HCT116 (cell line): ENCODE results near the gene ELOB. TPM values are rescaled to one million over a fixed set of nuclear protein-coding genes. Genes with fewer than 3 reads are reported as not detected.

Source experiments
- ATAC-seq: fragments of 200-7000 bp; cut with Tn5 transposase; 2 replicates; pipeline ENCODE4 v1.9.1; 2020; ENCODE audit warnings: mild to moderate bottlenecking, moderate library complexity
- BruUV-seq: library from RNA; stranded (reverse); fragments of 400-500 nt; replicated peaks from 2 replicates; lab custom pipeline; 2021; lab: Mats Ljungman, UMichigan
- CTCF ChIA-PET: fragments of 300-600 bp; sonication (Branson Sonifier 250); formaldehyde crosslinking; loops from one replicate; lab custom pipeline; 2021; ENCODE audit warnings: antibody characterized with exemption; lab: Charles Lee
- POLR2A ChIA-PET: fragments of 300-600, 350-600 bp; sonication (Branson Sonifier 250); formaldehyde crosslinking; loops from one replicate; lab custom pipeline; 2021; ENCODE audit warnings: antibody characterized with exemption; lab: Charles Lee
- RAD21 ChIA-PET, 2 experiments: fragments of 300-600 bp; sonication (Branson Sonifier 250); formaldehyde crosslinking; loops; one replicate each; lab custom pipeline; 2023; ENCODE audit warnings: low total read pairs in 2 of 2; ENCODE audit not compliant: uncharacterized antibody in 2 of 2, unreplicated experiment in 2 of 2, low non-redundant PET in 1 of 2; lab: Charles Lee
- DNase-seq: peaks from one replicate; pipeline ENCODE4 v3.0.0-alpha.2; 2010; ENCODE audit warnings: low read depth, low spot score
- H2AFZ ChIP-seq: fragments of 200-600 bp; shearing (Covaris generic), sonication (generic); 2 replicates; pipeline ENCODE4 v1.6.1; 2017; ENCODE audit warnings: low read depth, mixed run types, mixed read lengths, antibody characterized with exemption, low read length; ENCODE audit not compliant: poor library complexity, severe bottlenecking
- H3K27ac ChIP-seq: 2 replicates; pipeline ENCODE4 v1.5.1; 2012; ENCODE audit warnings: low read depth, low read length
- H3K27me3 ChIP-seq: fragments of 200-600 bp; sonication (generic); 2 replicates; pipeline ENCODE4 v1.6.1; 2016; ENCODE audit warnings: mixed run types, low read length, mixed read lengths; ENCODE audit not compliant: insufficient read depth
- H3K36me3 ChIP-seq, 2 experiments: fragments of 200-500 bp in 1 of 2; fragments of 200-600 bp in 1 of 2; sonication (Bioruptor generic) in 1 of 2; sonication (generic) in 1 of 2; 2 replicates each; pipeline versions ENCODE4 v1.5.1 to v1.6.1; 2014 to 2016; ENCODE audit warnings: low read length in 2 of 2, inconsistent platforms in 1 of 2, mixed read lengths in 1 of 2, mixed run types in 1 of 2; ENCODE audit not compliant: insufficient read depth in 2 of 2, control insufficient read depth in 1 of 2
- H3K4me1 ChIP-seq, 2 experiments: fragments of 200-600 bp in 1 of 2; sonication (generic) in 1 of 2; 2 replicates each; pipeline versions ENCODE4 v1.5.1 to v1.6.1; 2012 to 2017; ENCODE audit warnings: low read length in 2 of 2, inconsistent platforms in 1 of 2, mild to moderate bottlenecking in 1 of 2, mixed read lengths in 1 of 2, mixed run types in 1 of 2, moderate library complexity in 1 of 2; ENCODE audit not compliant: insufficient read depth in 2 of 2, control insufficient read depth in 1 of 2
- H3K4me2 ChIP-seq: fragments of 200-600 bp; sonication (generic); 2 replicates; pipeline ENCODE4 v1.6.1; 2017; ENCODE audit warnings: mixed run types, low read length, mixed read lengths
- H3K4me3 ChIP-seq, 2 experiments: fragments of 200-600 bp in 1 of 2; sonication (generic) in 1 of 2; replicated peaks in 1 of 2; 2 replicates each; pipeline ENCODE4 v1.5.1; 2011 to 2016; ENCODE audit warnings: low read length in 2 of 2, control low read depth in 1 of 2, low read depth in 1 of 2, mild to moderate bottlenecking in 1 of 2, mixed read lengths in 1 of 2, mixed run types in 1 of 2
- H3K79me2 ChIP-seq: fragments of 200-600 bp; sonication (generic); 2 replicates; pipeline ENCODE4 v1.6.1; 2017; ENCODE audit warnings: mild to moderate bottlenecking, mixed run types, low read length, moderate library complexity, mixed read lengths; ENCODE audit not compliant: insufficient read depth
- H3K9ac ChIP-seq: fragments of 200-600 bp; sonication (generic); 2 replicates; pipeline ENCODE4 v1.6.1; 2016; ENCODE audit warnings: low read length, mixed read lengths
- H3K9me2 ChIP-seq: fragments of 200-600 bp; sonication (generic), shearing (Covaris generic); 2 replicates; pipeline ENCODE4 v1.6.1; 2017; ENCODE audit warnings: mixed run types, mild to moderate bottlenecking, moderate library complexity; ENCODE audit not compliant: insufficient read depth
- H3K9me3 ChIP-seq, 2 experiments: fragments of 200-500 bp in 1 of 2; fragments of 200-600 bp in 1 of 2; sonication (Bioruptor generic) in 1 of 2; sonication (generic) in 1 of 2; 2 replicates each; pipeline ENCODE4 v1.6.1; 2014 to 2017; ENCODE audit warnings: low read length in 2 of 2, mixed read lengths in 2 of 2, inconsistent platforms in 1 of 2, low read depth in 1 of 2, mild to moderate bottlenecking in 1 of 2, mixed run types in 1 of 2, moderate library complexity in 1 of 2; ENCODE audit not compliant: control insufficient read depth in 1 of 2, insufficient read depth in 1 of 2
- H4K20me1 ChIP-seq: fragments of 200-600 bp; sonication (generic), shearing (Covaris generic); 2 replicates; pipeline ENCODE4 v1.6.1; 2017; ENCODE audit warnings: mixed run types, mild to moderate bottlenecking, moderate library complexity; ENCODE audit not compliant: insufficient read depth
- CTCF ChIP-seq, 3 experiments: fragments of 200-600 bp in 1 of 3; sonication (generic) in 1 of 3; IDR thresholded peaks in 2 of 3; conservative IDR thresholded peaks in 1 of 3; 2 replicates each; pipeline ENCODE4 v1.5.1; 2012 to 2017; ENCODE audit warnings: low read depth in 2 of 3, low read length in 2 of 3, antibody characterized with exemption in 1 of 3, borderline replicate concordance in 1 of 3, control low read depth in 1 of 3, mild to moderate bottlenecking in 1 of 3, mixed read lengths in 1 of 3, mixed run types in 1 of 3, moderate library complexity in 1 of 3; ENCODE audit not compliant: insufficient read depth in 1 of 3
- TCF7L2 ChIP-seq: IDR thresholded peaks from 2 replicates; pipeline ENCODE4 v1.7.0; 2011; ENCODE audit warnings: borderline replicate concordance, inconsistent platforms; ENCODE audit not compliant: insufficient read depth, insufficient read length; ENCODE audit errors: extremely low read depth
- intact Hi-C: fragments of 100-400 bp; cut with micrococcal nuclease; formaldehyde crosslinking; loops from 2 replicates; pipeline ENCODE4 v1.10.0; 2022
- total RNA-seq: library from RNA; stranded (reverse); gene quantifications from one replicate; pipeline ENCODE4 v1.2.1, GENCODE V29; 2021; ENCODE audit not compliant: unreplicated experiment

ELOB gene
- total RNA-seq, 1 experiment from 2014 or later, result 239 TPM

GRCh38 chr16:2785101-2785991 is 8.3 kb upstream of the ELOB start:
- TF ChIP-seq TCF7L2 (no peak), CTCF (IDR thresholded peaks at IDR 0.05 in 2 of 3, conservative IDR thresholded peaks at IDR 0.05 in 1 of 3; ENCODE audit: borderline replicate concordance in 1 of 3, insufficient read depth in 1 of 3, low read depth in 2 of 3, low read length in 2 of 3) (peak in 2 of 3 experiments; percentile 43 to 52; a peak in 4 of 6 replicates)
- TF ChIP-seq, all 23 proteins: peak for 1
- ATAC-seq (peak; percentile 68), DNase-seq (no peak)
- Histone ChIP-seq H2AFZ (no peak overlapping the region), H3K9me2 (no peaks in the 10 kb centered on the region), H3K4me3 (no peak overlapping the region), H3K27ac (no peak overlapping the region; the same call in 1 of the 2 replicates), H3K9ac (no peak overlapping the region), H3K36me3 (no peaks in the 10 kb centered on the region), H3K9me3 (no peaks in the 10 kb centered on the region), H3K4me2 (no peak overlapping the region), H3K79me2 (no peaks in the 10 kb centered on the region), H3K4me1 (peaks cover 4 to 8% of the 10 kb centered on the region in 2 experiments; a peak in 3 of 4 replicates), H3K27me3 (no peaks in the 10 kb centered on the region), H4K20me1 (no peaks in the 10 kb centered on the region)
- intact Hi-C loops, result no loop called here
- ChIA-PET RAD21 (no interaction called here), CTCF (no interaction called here), POLR2A (interaction anchor here (0.7 kb wide), 1 partner anchor 33 kb away, joined by 3 read pairs; the partner anchor contains the start of gene SRRM2)
- BruUV-seq, result no TSS peak
